Cardiac septum (tissue), 1 donor: ENCODE measurements around the gene NFRKB. TPM values are rescaled to one million over a fixed set of nuclear protein-coding genes. Genes with fewer than 3 reads are reported as not detected.
"Not testable (repeated sequence)": the region's sequence is repeated elsewhere in the genome, so short reads cannot be mapped to it uniquely, and the experiment has no call there.

Experiments
- DNase-seq: peaks from one replicate; pipeline ENCODE4 v3.0.0-alpha.2; 2020; ENCODE audit warnings: low spot score
- intact Hi-C: fragments of 100-400 bp; cut with DNase I; formaldehyde crosslinking; loops from one replicate; pipeline ENCODE4 v1.14.0; 2022
- total RNA-seq: library from RNA; stranded (reverse); fragmentation: NEBNext Ultra II Directional; extraction: Animal tissue kit (Norgen Biotek cat#: 25700); gene quantifications from one replicate; pipeline ENCODE4 v1.2.1, GENCODE V29; 2021
- donor health status: DM: no; HTN: no; CAD: no.

NFRKB gene
- total RNA-seq, 1 donor from 2014 or later = 12.1 TPM

GRCh38 chr11:129896062-129896461 is 684 bp upstream of the NFRKB start:
- DNase-seq = no peak
- intact Hi-C loops = no loop called here

- intact Hi-C loops = no loop called here
- DNase-seq = no peak
These were observed 876 bp downstream of the NFRKB start for GRCh38 chr11:129894278-129895125.

- intact Hi-C loops = no loop called here
- no peak for DNase-seq
These were observed 6.9 kb downstream of the NFRKB start for GRCh38 chr11:129888451-129888850.

GRCh38 chr11:129885381-129885780 is 10.0 kb downstream of the NFRKB start:
- intact Hi-C loops = no loop called here
- no peak for DNase-seq

- no peak for DNase-seq
- intact Hi-C loops = no loop called here
These were observed 10.8 kb downstream of the NFRKB start for GRCh38 chr11:129884581-129884980.

GRCh38 chr11:129881570-129882170 is 13.7 kb downstream of the NFRKB start:
- intact Hi-C loops = no loop called here
- DNase-seq = no peak

GRCh38 chr11:129880311-129880710 is 15.1 kb downstream of the NFRKB start:
- DNase-seq = no peak
- intact Hi-C loops = no loop called here

GRCh38 chr11:129871914-129872313 is 23.5 kb downstream of the NFRKB start:
- DNase-seq = no peak
- intact Hi-C loops = no loop called here

GRCh38 chr11:129868626-129869025 is 26.8 kb downstream of the NFRKB start:
- intact Hi-C loops, DNase-seq: not testable (repeated sequence)

- DNase-seq = no peak
- intact Hi-C loops = no loop called here
These were observed 29.1 kb downstream of the NFRKB start for GRCh38 chr11:129866311-129866710.

GRCh38 chr11:129865701-129866100 is 29.7 kb downstream of the NFRKB start:
- intact Hi-C loops = no loop called here

GRCh38 chr11:129864811-129865210 is 30.6 kb downstream of the NFRKB start:
- intact Hi-C loops = no loop called here
- no peak for DNase-seq

More at GRCh38 chr11:129865701-129866100, 29.7 kb downstream of the NFRKB start:
- no peak for DNase-seq

GRCh38 chr11:129861702-129862522 is 33.5 kb downstream of the NFRKB start:
- intact Hi-C loops = no loop called here
- DNase-seq = no peak

- DNase-seq = no peak
- intact Hi-C loops = no loop called here
These were observed 39.3 kb downstream of the NFRKB start for GRCh38 chr11:129856036-129856435.

GRCh38 chr11:129855086-129855485 is 40.3 kb downstream of the NFRKB start:
- no peak for DNase-seq
- intact Hi-C loops = no loop called here

GRCh38 chr11:129854232-129854805 is 41.1 kb downstream of the NFRKB start:
- intact Hi-C loops = no loop called here
- no peak for DNase-seq

GRCh38 chr11:129853518-129854231 is 41.7 kb downstream of the NFRKB start:
- DNase-seq = no peak
- intact Hi-C loops = no loop called here

- no peak for DNase-seq
- intact Hi-C loops = no loop called here
These were observed 43.1 kb downstream of the NFRKB start for GRCh38 chr11:129852125-129852740.
